Neuronal stem cell (in vitro differentiated cells): ENCODE measurements around the gene INO80E.

Source experiments
- DNase-seq: peaks from one replicate; pipeline ENCODE4 v3.0.0-alpha.2; 2013; ENCODE audit warnings: low spot score
- H2AFZ ChIP-seq: one replicate; pipeline ENCODE4 v1.6.1; 2013; ENCODE audit warnings: mild to moderate bottlenecking, low read length, inconsistent platforms
- H2AK5ac ChIP-seq: 2 replicates; pipeline ENCODE4 v1.6.1; 2013; ENCODE audit warnings: low read depth, mild to moderate bottlenecking, inconsistent platforms, low read length, moderate library complexity, mixed read lengths
- H2BK120ac ChIP-seq: 2 replicates; pipeline ENCODE4 v1.6.1; 2013; ENCODE audit warnings: low read depth, mild to moderate bottlenecking, inconsistent platforms, low read length, moderate library complexity, mixed read lengths
- H2BK12ac ChIP-seq: one replicate; pipeline ENCODE4 v1.6.1; 2013; ENCODE audit warnings: low read length, inconsistent platforms
- H2BK15ac ChIP-seq: 2 replicates; pipeline ENCODE4 v1.6.1; 2013; ENCODE audit warnings: mild to moderate bottlenecking, low read length, inconsistent platforms, mixed read lengths
- H2BK5ac ChIP-seq: one replicate; pipeline ENCODE4 v1.6.1; 2013; ENCODE audit warnings: inconsistent platforms, mild to moderate bottlenecking, low read length, moderate library complexity
- H3K14ac ChIP-seq: one replicate; pipeline ENCODE4 v1.6.1; 2013; ENCODE audit warnings: low read length, inconsistent platforms
- H3K18ac ChIP-seq: 2 replicates; pipeline ENCODE4 v1.6.1; 2013; ENCODE audit warnings: low read length, inconsistent platforms
- H3K23ac ChIP-seq: 2 replicates; pipeline ENCODE4 v1.6.1; 2013; ENCODE audit warnings: low read depth, mild to moderate bottlenecking, mixed read lengths, low read length, inconsistent platforms; ENCODE audit not compliant: poor library complexity
- H3K27ac ChIP-seq: replicated peaks from 3 replicates; pipeline ENCODE4 v1.5.1; 2013; ENCODE audit warnings: low read length, inconsistent platforms
- H3K27me3 ChIP-seq, 3 experiments: 2 replicates each; pipeline ENCODE4 v1.6.1; 2013; ENCODE audit warnings: low read length in 3 of 3, mild to moderate bottlenecking in 2 of 3, inconsistent platforms in 1 of 3, low read depth in 1 of 3, mixed read lengths in 1 of 3, moderate library complexity in 1 of 3; ENCODE audit not compliant: control insufficient read depth in 3 of 3, insufficient read depth in 3 of 3
- H3K36me3 ChIP-seq, 2 donors: replicated peaks in 1 of 2; 2 replicates each; pipeline ENCODE4 v1.6.1; 2013; ENCODE audit warnings: low read length in 2 of 2; ENCODE audit not compliant: control insufficient read depth in 2 of 2, insufficient read depth in 2 of 2
- H3K4ac ChIP-seq: 2 replicates; pipeline ENCODE4 v1.6.1; 2013; ENCODE audit warnings: inconsistent platforms, mild to moderate bottlenecking, low read length, moderate library complexity
- H3K4me1 ChIP-seq, 2 donors: 1 replicate in 1 of 2; 2 replicates in 1 of 2; pipeline ENCODE4 v1.6.1; 2013; ENCODE audit warnings: low read length in 2 of 2, low read depth in 1 of 2; ENCODE audit not compliant: control insufficient read depth in 2 of 2, insufficient read depth in 1 of 2
- H3K4me2 ChIP-seq: one replicate; pipeline ENCODE4 v1.6.1; 2013; ENCODE audit warnings: mild to moderate bottlenecking, low read length, inconsistent platforms; ENCODE audit not compliant: insufficient read depth, poor library complexity, severe bottlenecking
- H3K4me3 ChIP-seq, 2 donors: 2 replicates each; pipeline ENCODE4 v1.5.1; 2013; ENCODE audit warnings: low read length in 2 of 2, mild to moderate bottlenecking in 2 of 2, inconsistent platforms in 1 of 2, moderate library complexity in 1 of 2
- H3K79me1 ChIP-seq: one replicate; pipeline ENCODE4 v1.6.1; 2013; ENCODE audit warnings: low read depth, mild to moderate bottlenecking, inconsistent platforms, low read length, moderate library complexity
- H3K9ac ChIP-seq: one replicate; pipeline ENCODE4 v1.6.1; 2013; ENCODE audit warnings: mild to moderate bottlenecking, low read depth, low read length, inconsistent platforms; ENCODE audit not compliant: poor library complexity
- H3K9me3 ChIP-seq, 2 donors: replicated peaks in 1 of 2; 2 replicates each; pipeline versions ENCODE3 to v1.6.1; 2013; ENCODE audit warnings: low read length in 2 of 2, mild to moderate bottlenecking in 2 of 2, inconsistent platforms in 1 of 2, low read depth in 1 of 2, mixed read lengths in 1 of 2, moderate library complexity in 1 of 2; ENCODE audit not compliant: control insufficient read depth in 2 of 2, insufficient read depth in 1 of 2
- H4K8ac ChIP-seq: one replicate; pipeline ENCODE4 v1.6.1; 2013; ENCODE audit warnings: low read depth, mild to moderate bottlenecking, inconsistent platforms, low read length, moderate library complexity
- H4K91ac ChIP-seq: one replicate; pipeline ENCODE4 v1.6.1; 2013; ENCODE audit warnings: low read length, low read depth, mild to moderate bottlenecking, inconsistent platforms; ENCODE audit not compliant: poor library complexity
- WGBS, 2 donors: extraction: QIAGEN DNeasy Blood & Tissue Kit; methylation state at CpG; one replicate each; pipeline ENCODE4 v1.1.7; 2013; ENCODE audit warnings: missing lambda C conversion rate in 2 of 2, mixed read lengths in 1 of 2; ENCODE audit not compliant: insufficient read length in 2 of 2, insufficient replicate concordance in 1 of 2; ENCODE audit errors: extremely low coverage in 2 of 2; 5-methylcytosine and 5-hydroxymethylcytosine counted together

Gene INO80E

GRCh38 chr16:30009085-30009862, 13.2 kb downstream of the INO80E start:
- H3K18ac ChIP-seq = peak overlapping the region; percentile 64
- peaks cover 12 to 14% of the 10 kb centered on the region in 2 donors for H3K4me1 ChIP-seq
- peaks cover 7 to 9% of the 10 kb centered on the region in 2 donors for H3K36me3 ChIP-seq
- H3K9me3 ChIP-seq = no peaks in the 10 kb centered on the region
- peak overlapping the region; percentile 75 for H3K14ac ChIP-seq
- no peak overlapping the region for H3K4ac ChIP-seq
- peak overlapping the region; percentile 99 for H2BK15ac ChIP-seq
- H3K9ac ChIP-seq = peak overlapping the region; percentile 50
- peak overlapping the region; percentile 100 for H2AK5ac ChIP-seq
- H4K8ac ChIP-seq = no peak overlapping the region
- peak overlapping the region; percentile 94 for H2BK12ac ChIP-seq
- H3K27ac ChIP-seq = no peak overlapping the region
- no peak overlapping the region for H2AFZ ChIP-seq
- no peak overlapping the region for H2BK120ac ChIP-seq
- no peak for DNase-seq
- no peak overlapping the region for H2BK5ac ChIP-seq
- no CpG with 5 or more reads among the region's 26 CpGs for WGBS, 2 donors
- H3K79me1 ChIP-seq = peaks cover 2% of the 10 kb centered on the region
- H3K4me3 ChIP-seq = no peak overlapping the region
- no peak overlapping the region for H4K91ac ChIP-seq
- H3K23ac ChIP-seq = peak overlapping the region; percentile 43
- H3K27me3 ChIP-seq = peaks cover 0 to 17% (median 15%) of the 10 kb centered on the region in 3 experiments
- no peak overlapping the region for H3K4me2 ChIP-seq

- Histone ChIP-seq H3K4ac (peak overlapping the region; percentile 84), H3K9me3 (no peaks in the 10 kb centered on the region), H3K18ac (peak overlapping the region; percentile 96), H2BK5ac (no peak overlapping the region), H3K4me2 (peak overlapping the region; percentile 94), H3K27me3 (peaks cover 0 to 17% (median 15%) of the 10 kb centered on the region in 3 experiments), H2BK120ac (no peak overlapping the region), H2AK5ac (peak overlapping the region; percentile 100), H2BK12ac (peak overlapping the region; percentile 94), H3K23ac (peak overlapping the region; percentile 85), H3K14ac (peak overlapping the region; percentile 38), H2AFZ (peak overlapping the region; percentile 96), H3K27ac (no peak overlapping the region), H3K4me3 (peak overlapping the region; percentile 67 to 93), H2BK15ac (peak overlapping the region; percentile 98), H3K4me1 (peaks cover 12 to 14% of the 10 kb centered on the region in 2 donors), H3K9ac (peak overlapping the region; percentile 86), H4K91ac (no peak overlapping the region), H3K36me3 (peaks cover 7 to 9% of the 10 kb centered on the region in 2 donors), H4K8ac (no peak overlapping the region), H3K79me1 (peaks cover 2% of the 10 kb centered on the region)
- DNase-seq = no peak
- WGBS, 2 donors = no CpG with 5 or more reads among the region's 34 CpGs
These were observed 14.2 kb downstream of the INO80E start for GRCh38 chr16:30009990-30010843.

GRCh38 chr16:30010844-30011713, 15.0 kb downstream of the INO80E start, which contains the start of gene DOC2A:
Gene DOC2A (minus strand): TSS chr16:30011027. CDS start chr16:30010222, 805 bp downstream.
- no CpG with 5 or more reads among the region's 99 CpGs for WGBS, 2 donors
- H2BK5ac ChIP-seq = peak within 1 kb of the TSS; percentile 1
- peak within 1 kb of the TSS; percentile 85 for H3K23ac ChIP-seq
- peak within 1 kb of the TSS; percentile 71 for H3K14ac ChIP-seq
- H3K18ac ChIP-seq = peak within 1 kb of the TSS; percentile 97
- peak within 1 kb of the TSS; percentile 82 for H4K8ac ChIP-seq
- H3K36me3 ChIP-seq = peaks cover 3 to 4% of the 10 kb centered on the region in 2 donors
- no peak within 1 kb of the TSS for H2BK120ac ChIP-seq
- H3K9ac ChIP-seq = peak within 1 kb of the TSS; percentile 92
- peaks cover 12 to 14% of the 10 kb centered on the region in 2 donors for H3K4me1 ChIP-seq
- peaks cover 0 to 17% (median 15%) of the 10 kb centered on the region in 3 experiments for H3K27me3 ChIP-seq
- no peaks in the 10 kb centered on the region for H3K9me3 ChIP-seq
- H3K79me1 ChIP-seq = peaks cover 2% of the 10 kb centered on the region
- peak within 1 kb of the TSS; percentile 94 for H3K4me2 ChIP-seq
- peak within 1 kb of the TSS; percentile 67 to 93 for H3K4me3 ChIP-seq
- DNase-seq = peak; percentile 41
- peak within 1 kb of the TSS; percentile 100 for H2AK5ac ChIP-seq
- peak within 1 kb of the TSS; percentile 84 for H3K4ac ChIP-seq
- H3K27ac ChIP-seq = no peak within 1 kb of the TSS
- peak within 1 kb of the TSS; percentile 94 for H2BK12ac ChIP-seq
- H2BK15ac ChIP-seq = peak within 1 kb of the TSS; percentile 98
- no peak within 1 kb of the TSS for H4K91ac ChIP-seq
- H2AFZ ChIP-seq = peak within 1 kb of the TSS; percentile 96
